ENCODE measurements around the gene VPS18.

Gene VPS18, protein sequence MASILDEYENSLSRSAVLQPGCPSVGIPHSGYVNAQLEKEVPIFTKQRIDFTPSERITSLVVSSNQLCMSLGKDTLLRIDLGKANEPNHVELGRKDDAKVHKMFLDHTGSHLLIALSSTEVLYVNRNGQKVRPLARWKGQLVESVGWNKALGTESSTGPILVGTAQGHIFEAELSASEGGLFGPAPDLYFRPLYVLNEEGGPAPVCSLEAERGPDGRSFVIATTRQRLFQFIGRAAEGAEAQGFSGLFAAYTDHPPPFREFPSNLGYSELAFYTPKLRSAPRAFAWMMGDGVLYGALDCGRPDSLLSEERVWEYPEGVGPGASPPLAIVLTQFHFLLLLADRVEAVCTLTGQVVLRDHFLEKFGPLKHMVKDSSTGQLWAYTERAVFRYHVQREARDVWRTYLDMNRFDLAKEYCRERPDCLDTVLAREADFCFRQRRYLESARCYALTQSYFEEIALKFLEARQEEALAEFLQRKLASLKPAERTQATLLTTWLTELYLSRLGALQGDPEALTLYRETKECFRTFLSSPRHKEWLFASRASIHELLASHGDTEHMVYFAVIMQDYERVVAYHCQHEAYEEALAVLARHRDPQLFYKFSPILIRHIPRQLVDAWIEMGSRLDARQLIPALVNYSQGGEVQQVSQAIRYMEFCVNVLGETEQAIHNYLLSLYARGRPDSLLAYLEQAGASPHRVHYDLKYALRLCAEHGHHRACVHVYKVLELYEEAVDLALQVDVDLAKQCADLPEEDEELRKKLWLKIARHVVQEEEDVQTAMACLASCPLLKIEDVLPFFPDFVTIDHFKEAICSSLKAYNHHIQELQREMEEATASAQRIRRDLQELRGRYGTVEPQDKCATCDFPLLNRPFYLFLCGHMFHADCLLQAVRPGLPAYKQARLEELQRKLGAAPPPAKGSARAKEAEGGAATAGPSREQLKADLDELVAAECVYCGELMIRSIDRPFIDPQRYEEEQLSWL

DNA sequence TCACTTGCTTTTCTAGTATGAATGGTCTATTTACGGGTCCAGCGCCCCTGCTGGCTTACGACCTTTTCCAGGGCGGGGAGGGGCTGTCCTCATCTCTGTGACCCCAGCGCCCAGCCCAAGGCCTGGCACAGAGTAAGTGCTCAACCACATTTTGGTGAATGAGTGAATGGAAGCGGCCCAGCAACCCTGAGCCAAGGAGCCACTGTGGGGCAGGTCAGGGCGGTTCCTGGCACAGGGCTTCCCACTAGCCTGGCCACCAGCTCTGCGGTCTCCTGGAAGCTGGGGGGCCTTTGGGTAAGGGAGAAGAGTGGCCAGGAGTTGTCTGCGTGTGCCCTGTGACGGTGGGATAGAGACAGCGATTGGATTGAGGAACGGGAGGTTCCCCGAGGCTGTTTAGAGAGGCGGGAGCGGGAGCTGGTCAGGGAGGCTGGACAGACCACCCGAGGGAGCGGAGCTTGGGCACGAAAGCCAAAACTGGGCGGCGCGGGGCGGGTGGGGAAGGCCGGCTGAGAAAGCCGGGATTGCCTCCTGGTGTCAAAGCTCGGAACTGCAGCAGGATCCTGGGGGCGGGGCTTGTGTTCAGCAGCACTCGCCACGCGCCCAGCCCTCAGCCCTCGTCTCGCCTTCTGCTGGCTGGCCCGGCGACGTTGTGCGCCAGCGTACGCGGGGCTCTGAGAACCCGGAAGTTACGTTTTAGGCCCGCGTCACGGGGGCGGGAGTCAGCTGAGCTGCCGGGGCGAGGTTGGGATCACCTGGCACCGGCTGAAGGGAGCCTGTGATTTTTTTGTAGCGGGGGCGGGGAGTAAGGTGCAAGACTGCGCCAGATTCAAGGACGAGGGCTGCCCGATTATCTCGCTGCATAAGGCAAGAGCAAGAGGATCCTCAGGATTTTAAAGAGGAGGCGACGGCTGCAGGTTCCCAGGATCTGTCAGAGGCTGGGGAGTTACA lies at the start of gene VPS18:
VPS18 (plus strand) TSS at position 718 of the 948 bp plus-strand sequence. CDS start 319 bp downstream, outside the sequence.
- H3K27ac Mint-ChIP-seq, result peak within 1 kb of the TSS; percentile 97
- peaks cover 4% of the 10 kb centered on the region for H3K36me3 Mint-ChIP-seq
- ATAC-seq (ENCODE audit: low read depth), result peak; percentile 95
- peak within 1 kb of the TSS; percentile 100 for H3K4me3 Mint-ChIP-seq
- H3K4me1 Mint-ChIP-seq, result peaks cover 28% of the 10 kb centered on the region
- DNase-seq (ENCODE audit: low spot score in 2 of 2), result peak; percentile 99 to 100
- H3K9me3 Mint-ChIP-seq, result no peaks in the 10 kb centered on the region
- no peaks in the 10 kb centered on the region for H3K27me3 Mint-ChIP-seq

DNA sequence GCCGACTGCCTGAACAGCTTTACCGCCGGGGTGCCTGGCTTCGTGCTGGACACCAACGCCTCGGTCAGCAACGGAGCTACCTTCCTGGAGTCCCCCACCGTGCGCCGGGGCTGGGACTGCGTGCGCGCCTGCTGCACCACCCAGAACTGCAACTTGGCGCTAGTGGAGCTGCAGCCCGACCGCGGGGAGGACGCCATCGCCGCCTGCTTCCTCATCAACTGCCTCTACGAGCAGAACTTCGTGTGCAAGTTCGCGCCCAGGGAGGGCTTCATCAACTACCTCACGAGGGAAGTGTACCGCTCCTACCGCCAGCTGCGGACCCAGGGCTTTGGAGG lies 49.6 kb upstream of the VPS18 start:
- H3K4me1 Mint-ChIP-seq, result peaks cover 28% of the 10 kb centered on the region
- H3K4me3 Mint-ChIP-seq, result peak overlapping the region; percentile 83
- peak; percentile 67 for ATAC-seq (ENCODE audit: low read depth)
- peak overlapping the region; percentile 58 for H3K27ac Mint-ChIP-seq
- no peaks in the 10 kb centered on the region for H3K9me3 Mint-ChIP-seq
- peak in 1 of 2 donors; percentile 42 for DNase-seq (ENCODE audit: low spot score in 2 of 2)
- no peaks in the 10 kb centered on the region for H3K27me3 Mint-ChIP-seq
- no peaks in the 10 kb centered on the region for H3K36me3 Mint-ChIP-seq

DNA sequence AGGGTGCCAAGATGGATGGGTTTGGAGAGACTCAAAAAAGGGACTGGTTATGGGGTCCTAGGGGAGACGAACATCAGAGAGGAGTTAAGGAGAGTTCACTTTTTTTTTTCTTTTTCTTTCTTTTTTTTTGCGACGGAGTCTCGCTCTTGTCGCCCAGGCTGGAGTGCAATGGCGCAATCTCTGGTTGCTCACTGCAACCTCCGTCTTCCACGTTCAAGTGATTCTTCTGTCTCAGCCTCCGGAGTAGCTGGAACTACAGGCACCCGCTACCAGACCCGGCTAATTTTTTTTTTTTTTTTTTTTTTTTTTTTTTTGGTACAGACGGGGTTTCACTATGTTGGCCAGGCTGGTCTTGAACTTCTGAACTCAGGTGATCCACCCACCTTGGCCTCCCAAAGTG lies 49.2 kb upstream of the VPS18 start:
- no peak for ATAC-seq (ENCODE audit: low read depth)
- Mint-ChIP-seq H3K4me1 (peaks cover 28% of the 10 kb centered on the region), H3K27me3 (no peaks in the 10 kb centered on the region), H3K27ac (peak overlapping the region; percentile 58), H3K4me3 (peak overlapping the region; percentile 83), H3K9me3 (no peaks in the 10 kb centered on the region), H3K36me3 (no peaks in the 10 kb centered on the region)
- no peak for DNase-seq (ENCODE audit: low spot score in 2 of 2)

DNA sequence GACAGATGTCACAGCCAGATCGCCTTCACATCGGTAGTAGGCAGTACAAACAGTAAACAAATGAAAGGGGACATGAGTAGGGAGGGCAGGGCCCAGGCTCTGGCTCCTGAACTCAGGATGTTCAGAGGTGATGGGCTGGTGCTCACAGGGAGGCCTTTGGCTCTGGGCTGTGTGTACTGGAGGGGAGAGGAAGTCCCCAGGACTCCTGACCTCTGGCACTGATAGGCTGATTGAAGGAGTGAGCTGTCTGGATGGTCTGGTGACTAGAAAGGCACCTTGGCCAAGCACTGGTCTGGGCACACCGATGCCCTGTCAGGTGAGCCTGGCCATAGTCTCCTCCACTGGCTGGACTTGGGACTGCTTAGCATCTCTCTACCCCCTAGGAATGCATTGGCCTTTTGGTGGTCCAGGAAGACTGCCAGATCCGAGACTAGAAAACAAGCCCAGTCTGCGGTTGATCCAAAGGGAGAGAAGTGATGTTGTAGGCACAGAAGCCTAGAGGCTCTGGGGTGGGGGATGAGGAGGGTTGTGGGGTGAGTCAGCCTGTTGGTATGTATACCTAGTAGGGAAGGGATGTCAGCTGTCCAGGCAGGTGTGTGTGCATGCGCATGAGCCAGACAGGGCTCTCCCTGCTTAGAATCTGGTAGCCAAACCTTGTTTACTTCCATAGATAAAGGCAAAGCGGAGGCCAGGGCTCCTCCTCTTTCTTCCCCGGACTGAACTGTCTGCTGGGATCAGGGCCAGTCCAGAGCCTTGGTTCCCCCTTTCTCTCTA lies 48.6 kb upstream of the VPS18 start:
- ATAC-seq (ENCODE audit: low read depth) (no peak), DNase-seq (ENCODE audit: low spot score in 2 of 2) (no peak)
- H3K27ac Mint-ChIP-seq, result no peak overlapping the region
- H3K36me3 Mint-ChIP-seq, result peaks cover 3% of the 10 kb centered on the region
- H3K27me3 Mint-ChIP-seq, result no peaks in the 10 kb centered on the region
- peaks cover 28% of the 10 kb centered on the region for H3K4me1 Mint-ChIP-seq
- peak overlapping the region; percentile 43 for H3K4me3 Mint-ChIP-seq
- no peaks in the 10 kb centered on the region for H3K9me3 Mint-ChIP-seq

DNA sequence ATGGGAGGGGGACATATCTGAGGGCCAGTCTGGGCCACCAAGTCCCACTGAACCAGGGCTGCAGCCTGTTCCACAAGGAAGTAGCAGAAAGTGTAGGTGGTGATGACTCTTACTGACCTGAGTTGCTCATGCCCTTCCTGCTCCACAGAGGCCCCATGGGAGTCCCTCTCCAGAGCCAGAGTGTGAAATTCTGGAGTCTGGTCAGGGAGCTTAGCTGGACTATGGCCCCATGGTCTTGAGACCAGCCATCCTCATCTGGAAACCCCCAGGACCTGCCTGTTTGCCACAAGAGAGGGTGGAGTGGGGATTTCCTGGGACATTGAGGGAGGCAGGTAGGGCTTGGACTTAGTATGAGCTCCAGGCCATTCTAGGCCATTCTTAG lies 47.4 kb upstream of the VPS18 start:
- H3K4me1 Mint-ChIP-seq, result peaks cover 28% of the 10 kb centered on the region
- no peak for DNase-seq (ENCODE audit: low spot score in 2 of 2)

DNA sequence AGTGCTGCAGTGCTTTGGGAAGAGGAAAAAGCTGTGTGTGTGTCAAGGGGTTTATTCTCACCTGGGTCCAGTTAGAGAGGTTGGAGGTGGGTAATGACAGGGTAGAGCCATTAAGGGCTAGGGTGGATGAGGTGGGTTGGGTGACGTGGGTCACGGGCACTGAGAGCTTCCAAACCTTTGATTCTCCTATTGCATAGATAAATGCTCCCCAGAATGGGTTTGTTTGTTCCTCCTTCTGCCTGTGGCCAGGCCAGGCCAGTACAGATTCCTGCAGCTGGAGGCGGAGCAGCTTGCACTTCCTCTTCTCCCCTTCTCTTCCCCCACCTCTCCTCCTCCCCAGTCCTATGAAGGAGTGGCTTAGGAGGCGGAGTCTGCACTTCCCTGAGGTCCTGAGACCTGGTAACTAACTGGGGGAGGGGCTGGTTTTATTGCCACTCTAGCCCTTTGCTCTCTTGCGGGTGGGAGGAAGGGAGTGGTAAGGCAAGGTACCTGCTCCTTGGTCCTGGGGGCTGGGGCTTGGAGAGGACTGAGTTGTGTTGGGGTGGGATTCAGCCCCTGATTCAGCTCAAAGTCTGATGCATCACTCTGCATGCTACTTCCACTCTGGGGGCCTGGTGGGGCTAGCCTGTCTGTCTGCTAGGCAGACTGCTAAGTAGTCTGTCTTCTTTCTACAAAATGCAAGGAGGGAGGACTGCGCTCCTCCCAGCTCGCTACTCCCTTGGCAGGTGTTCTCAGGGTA lies 46.9 kb upstream of the VPS18 start:
- ATAC-seq (ENCODE audit: low read depth) (peak; percentile 64), DNase-seq (ENCODE audit: low spot score in 2 of 2) (no peak)
- Mint-ChIP-seq H3K4me1 (peaks cover 28% of the 10 kb centered on the region), H3K9me3 (no peaks in the 10 kb centered on the region), H3K36me3 (peaks cover 7% of the 10 kb centered on the region), H3K27ac (peak overlapping the region; percentile 81), H3K4me3 (no peak overlapping the region), H3K27me3 (no peaks in the 10 kb centered on the region)

More for the DNA sequence above, 47.4 kb upstream of the VPS18 start:
- Mint-ChIP-seq H3K27me3 (no peaks in the 10 kb centered on the region), H3K4me3 (no peak overlapping the region), H3K27ac (peak overlapping the region; percentile 81), H3K9me3 (no peaks in the 10 kb centered on the region), H3K36me3 (peaks cover 5% of the 10 kb centered on the region)
- ATAC-seq (ENCODE audit: low read depth), result no peak

DNA sequence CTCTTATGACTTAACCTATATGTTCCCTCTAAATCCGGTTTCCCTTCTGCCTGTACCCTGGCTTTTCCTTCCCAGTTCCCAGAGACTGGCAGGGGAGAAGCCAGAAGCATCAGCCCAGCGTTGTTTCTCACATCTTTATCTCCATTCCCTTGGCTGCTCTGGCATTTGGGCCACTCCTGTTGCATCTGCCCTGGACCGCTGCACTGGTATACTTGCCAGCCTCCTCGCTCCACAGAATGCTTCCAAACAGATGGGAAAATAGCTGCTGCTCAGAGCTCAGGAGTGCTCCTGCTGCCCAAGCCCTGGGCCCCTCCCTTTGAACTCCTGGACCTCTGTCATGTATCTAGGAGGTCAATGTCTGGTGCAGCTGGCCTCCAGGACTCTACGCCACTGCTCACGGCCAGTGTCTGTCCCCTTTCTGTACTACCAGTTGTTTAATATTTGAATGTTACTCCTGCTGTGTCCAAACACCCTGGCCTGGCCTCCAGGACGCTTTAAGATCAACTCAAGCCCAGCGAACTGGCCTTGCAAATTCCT lies 43.6 kb upstream of the VPS18 start:
- Mint-ChIP-seq H3K9me3 (no peaks in the 10 kb centered on the region), H3K4me1 (peaks cover 19% of the 10 kb centered on the region), H3K27ac (no peak overlapping the region), H3K27me3 (no peaks in the 10 kb centered on the region), H3K36me3 (peaks cover 11% of the 10 kb centered on the region), H3K4me3 (no peak overlapping the region)
- no peak for ATAC-seq (ENCODE audit: low read depth)
- DNase-seq (ENCODE audit: low spot score in 2 of 2), result no peak

DNA sequence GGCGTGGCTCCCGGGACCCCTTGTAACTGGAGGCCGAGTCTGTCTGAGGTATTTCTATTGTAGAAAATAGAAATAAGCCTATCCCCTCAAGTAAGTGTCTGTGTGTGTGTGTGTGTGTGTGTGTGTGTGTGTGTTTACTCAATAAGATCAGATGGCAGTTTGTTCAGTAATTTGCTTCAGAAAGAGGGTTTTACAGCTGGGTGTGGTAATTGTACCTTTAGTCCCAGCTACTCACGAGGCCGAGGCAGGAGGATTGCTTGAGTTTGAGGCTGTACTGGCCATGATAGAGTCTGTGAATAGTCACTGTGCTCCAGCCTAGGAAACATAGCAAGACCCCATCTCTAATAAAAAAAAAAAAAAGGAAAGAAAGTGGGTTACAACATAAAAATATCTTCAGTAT lies 41.7 kb upstream of the VPS18 start:
- H3K27ac Mint-ChIP-seq, result no peak overlapping the region
- no peak overlapping the region for H3K4me3 Mint-ChIP-seq
- ATAC-seq (ENCODE audit: low read depth) (no peak), DNase-seq (ENCODE audit: low spot score in 2 of 2) (no peak)
- H3K36me3 Mint-ChIP-seq, result peaks cover 15% of the 10 kb centered on the region
- no peaks in the 10 kb centered on the region for H3K27me3 Mint-ChIP-seq
- H3K9me3 Mint-ChIP-seq, result no peaks in the 10 kb centered on the region
- H3K4me1 Mint-ChIP-seq, result peaks cover 5% of the 10 kb centered on the region

DNA sequence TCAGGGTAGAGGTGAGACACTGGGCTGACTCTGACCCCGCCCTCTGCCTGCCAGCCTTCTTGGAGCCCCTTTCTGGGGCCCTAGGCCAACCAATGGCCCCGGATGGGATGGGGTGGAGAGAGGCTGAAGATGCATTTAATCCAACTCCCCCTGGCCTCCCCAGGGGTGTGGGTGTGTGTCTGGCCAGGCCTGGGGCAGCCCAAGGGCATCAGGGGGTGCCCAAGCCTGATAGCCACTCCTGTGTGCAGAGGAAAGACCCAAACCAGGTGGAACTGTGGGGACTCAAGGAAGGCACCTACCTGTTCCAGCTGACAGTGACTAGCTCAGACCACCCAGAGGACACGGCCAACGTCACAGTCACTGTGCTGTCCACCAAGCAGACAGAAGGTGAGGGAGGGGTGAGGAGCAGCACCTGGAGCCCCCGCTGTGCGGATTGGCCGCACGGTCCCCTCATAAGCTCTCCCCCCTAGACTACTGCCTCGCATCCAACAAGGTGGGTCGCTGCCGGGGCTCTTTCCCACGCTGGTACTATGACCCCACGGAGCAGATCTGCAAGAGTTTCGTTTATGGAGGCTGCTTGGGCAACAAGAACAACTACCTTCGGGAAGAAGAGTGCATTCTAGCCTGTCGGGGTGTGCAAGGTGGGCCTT lies 40.9 kb upstream of the VPS18 start:
- H3K27ac Mint-ChIP-seq, result no peak overlapping the region

DNA sequence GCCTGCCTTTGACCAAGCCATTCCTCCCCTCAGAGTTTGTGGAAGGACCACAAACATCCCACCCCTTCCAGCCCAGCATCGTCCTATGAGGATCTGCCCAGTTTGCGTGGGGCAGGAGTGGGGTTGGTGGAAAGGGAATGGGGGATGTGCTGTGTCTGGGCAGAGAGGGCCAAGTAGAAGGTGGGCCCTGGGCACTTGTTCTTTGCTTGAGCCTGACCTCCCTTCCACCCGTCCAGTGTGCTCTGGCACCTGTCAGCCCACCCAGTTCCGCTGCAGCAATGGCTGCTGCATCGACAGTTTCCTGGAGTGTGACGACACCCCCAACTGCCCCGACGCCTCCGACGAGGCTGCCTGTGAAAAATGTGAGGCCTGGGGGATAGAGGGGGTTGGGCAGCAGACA lies 40.1 kb upstream of the VPS18 start:
- Mint-ChIP-seq H3K36me3 (peaks cover 15% of the 10 kb centered on the region), H3K4me1 (peaks cover 6% of the 10 kb centered on the region), H3K27ac (no peak overlapping the region), H3K27me3 (no peaks in the 10 kb centered on the region), H3K4me3 (no peak overlapping the region), H3K9me3 (no peaks in the 10 kb centered on the region)
- ATAC-seq (ENCODE audit: low read depth) (no peak), DNase-seq (ENCODE audit: low spot score in 2 of 2) (no peak)

More for the DNA sequence above, 40.9 kb upstream of the VPS18 start:
- Mint-ChIP-seq H3K27me3 (no peaks in the 10 kb centered on the region), H3K9me3 (no peaks in the 10 kb centered on the region), H3K4me3 (no peak overlapping the region), H3K36me3 (peaks cover 15% of the 10 kb centered on the region), H3K4me1 (peaks cover 2% of the 10 kb centered on the region)
- DNase-seq (ENCODE audit: low spot score in 2 of 2), result no peak
- no peak for ATAC-seq (ENCODE audit: low read depth)

DNA sequence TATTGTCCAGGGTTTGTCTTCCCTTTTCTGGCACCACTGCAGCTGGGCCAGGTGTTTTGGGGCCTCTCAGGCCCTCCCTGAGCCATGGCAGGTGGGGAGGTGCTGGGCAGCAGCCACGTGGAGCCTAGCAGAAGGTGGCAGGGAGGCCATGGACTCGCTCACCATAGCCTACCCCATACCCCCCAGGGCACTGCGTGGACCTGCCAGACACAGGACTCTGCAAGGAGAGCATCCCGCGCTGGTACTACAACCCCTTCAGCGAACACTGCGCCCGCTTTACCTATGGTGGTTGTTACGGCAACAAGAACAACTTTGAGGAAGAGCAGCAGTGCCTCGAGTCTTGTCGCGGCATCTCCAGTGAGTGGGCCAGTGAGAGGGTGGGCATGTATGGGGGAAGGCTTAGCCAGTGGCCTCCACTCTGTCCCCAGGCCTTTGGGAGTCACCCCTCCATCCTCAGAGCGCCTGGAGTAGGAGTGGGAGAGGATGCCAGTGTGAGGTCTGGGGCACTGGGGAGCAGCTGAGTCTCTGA lies 38.5 kb upstream of the VPS18 start:
- H3K9me3 Mint-ChIP-seq, result no peaks in the 10 kb centered on the region
- no peak overlapping the region for H3K27ac Mint-ChIP-seq
- H3K4me3 Mint-ChIP-seq, result no peak overlapping the region
- no peak for DNase-seq (ENCODE audit: low spot score in 2 of 2)
- H3K4me1 Mint-ChIP-seq, result peaks cover 11% of the 10 kb centered on the region
- no peak for ATAC-seq (ENCODE audit: low read depth)
- H3K27me3 Mint-ChIP-seq, result no peaks in the 10 kb centered on the region
- peaks cover 12% of the 10 kb centered on the region for H3K36me3 Mint-ChIP-seq

DNA sequence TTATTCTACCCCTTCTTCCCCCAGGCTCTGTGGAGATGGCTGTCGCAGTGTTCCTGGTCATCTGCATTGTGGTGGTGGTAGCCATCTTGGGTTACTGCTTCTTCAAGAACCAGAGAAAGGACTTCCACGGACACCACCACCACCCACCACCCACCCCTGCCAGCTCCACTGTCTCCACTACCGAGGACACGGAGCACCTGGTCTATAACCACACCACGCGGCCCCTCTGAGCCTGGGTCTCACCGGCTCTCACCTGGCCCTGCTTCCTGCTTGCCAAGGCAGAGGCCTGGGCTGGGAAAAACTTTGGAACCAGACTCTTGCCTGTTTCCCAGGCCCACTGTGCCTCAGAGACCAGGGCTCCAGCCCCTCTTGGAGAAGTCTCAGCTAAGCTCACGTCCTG lies 37.5 kb upstream of the VPS18 start:
- ATAC-seq (ENCODE audit: low read depth), result no peak
- H3K27me3 Mint-ChIP-seq, result no peaks in the 10 kb centered on the region
- H3K4me1 Mint-ChIP-seq, result peaks cover 11% of the 10 kb centered on the region
- peaks cover 10% of the 10 kb centered on the region for H3K36me3 Mint-ChIP-seq
- no peak overlapping the region for H3K27ac Mint-ChIP-seq
- DNase-seq (ENCODE audit: low spot score in 2 of 2), result no peak
- no peak overlapping the region for H3K4me3 Mint-ChIP-seq
- no peaks in the 10 kb centered on the region for H3K9me3 Mint-ChIP-seq

Measured in memory B cell (primary cell).